GM11168 (cell line): ENCODE measurements around the gene ERAS.
"Not testable (repeated sequence)": the region's sequence is repeated elsewhere in the genome, so short reads cannot be mapped to it uniquely, and the experiment has no call there.

Experiments used
- in situ Hi-C: fragments of 300-500 bp; cut with MboI; formaldehyde crosslinking; loops from one replicate; pipeline ENCODE4 v1.12.0; 2022; ENCODE audit warnings: low sequenced_read_pairs; ENCODE audit not compliant: unreplicated experiment

The ERAS gene

GRCh38 chrX:48829016-48829735, 2.9 kb downstream of the ERAS start:
- in situ Hi-C loops, result no loop called here

- in situ Hi-C loops, result no loop called here
These were observed 5.0 kb downstream of the ERAS start for GRCh38 chrX:48831136-48831908.

GRCh38 chrX:48831909-48832291, 5.6 kb downstream of the ERAS start:
- in situ Hi-C loops, result no loop called here

DNA sequence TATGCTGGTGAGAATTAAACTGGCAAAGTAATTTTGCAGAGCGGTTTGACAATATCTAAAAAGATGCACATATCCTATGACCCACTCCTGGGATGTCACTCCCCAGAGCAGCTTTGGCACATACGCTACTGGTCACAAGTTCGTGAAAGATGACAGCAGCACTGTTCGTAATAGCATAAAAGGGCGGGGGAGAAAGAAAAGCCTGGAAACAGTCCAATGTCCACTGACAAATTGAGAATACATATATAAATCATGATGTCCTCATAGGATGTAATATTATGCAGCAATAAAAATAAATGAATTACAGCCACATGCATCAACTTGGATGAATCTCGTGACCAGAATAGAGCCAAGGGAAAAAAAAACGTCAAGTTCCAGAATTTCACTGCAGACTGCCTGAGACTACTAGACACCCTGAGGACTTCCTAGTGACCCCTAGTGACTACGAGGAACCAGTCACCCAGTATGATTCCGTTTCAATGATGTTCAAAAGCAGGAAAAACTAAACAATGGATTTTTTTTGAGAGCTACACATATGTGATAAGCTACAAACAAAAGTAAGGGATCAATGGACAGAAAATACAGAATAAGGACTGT, 7.3 kb downstream of the ERAS start:
- in situ Hi-C loops, result no loop called here

DNA sequence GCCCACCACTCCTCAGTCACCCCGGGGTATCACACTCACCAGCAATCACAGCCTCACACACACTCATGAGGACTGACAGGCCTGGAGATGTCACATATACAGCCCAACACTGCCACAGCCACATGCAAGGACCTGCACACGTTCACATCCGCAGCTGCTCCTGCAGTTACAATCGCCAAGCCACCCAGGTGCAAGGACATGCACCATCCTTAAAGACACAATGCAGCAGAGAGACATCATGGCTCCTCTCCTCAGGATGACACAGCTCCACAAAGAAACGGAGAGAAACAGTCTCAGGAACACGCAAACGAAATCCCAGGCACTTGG, 8.0 kb downstream of the ERAS start:
- in situ Hi-C loops, result no loop called here

GRCh38 chrX:48835524-48836329, 9.4 kb downstream of the ERAS start, which contains the start of gene PCSK1N:
TSS of gene PCSK1N (minus strand) at chrX:48835610. CDS start at chrX:48835532, 78 bp downstream.
- in situ Hi-C loops, result no loop called here

DNA sequence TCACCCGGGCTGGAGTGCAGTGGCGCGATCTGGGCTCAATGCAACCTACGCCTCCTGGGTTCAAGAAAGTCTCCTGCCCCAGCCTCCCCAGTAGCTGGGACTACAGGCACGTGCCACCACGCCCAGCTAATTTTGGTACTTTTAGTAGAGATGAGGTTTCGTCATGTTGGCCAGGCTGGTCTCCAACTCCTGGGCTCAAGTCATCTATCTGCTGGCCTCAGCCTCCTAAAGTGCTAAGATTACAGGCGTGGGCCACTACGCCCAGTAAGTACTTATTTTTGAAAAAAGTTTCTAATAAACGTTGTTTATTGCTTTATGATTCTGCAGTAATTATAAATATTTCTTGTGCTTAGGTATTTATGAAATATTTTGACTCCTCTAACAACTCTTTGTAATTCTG, 13.4 kb downstream of the ERAS start:
- in situ Hi-C loops, result no loop called here

DNA sequence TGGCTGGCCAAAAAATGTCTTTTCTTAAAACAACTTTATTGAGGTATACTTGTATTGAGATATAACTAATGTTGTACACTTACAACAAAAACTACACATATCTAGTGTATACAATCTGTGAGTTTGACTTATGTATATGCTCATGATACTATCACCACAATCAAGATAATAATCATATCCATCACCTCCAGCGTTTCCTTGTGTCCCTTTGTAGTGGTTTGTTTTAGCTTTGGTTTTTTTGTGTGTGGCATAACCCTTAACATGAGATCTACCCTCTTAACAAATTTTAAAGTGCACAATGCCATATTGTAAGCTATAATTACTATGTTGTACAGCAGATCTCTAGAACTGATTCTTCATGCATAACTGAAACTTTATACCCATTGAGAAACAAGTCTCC, 22.5 kb downstream of the ERAS start:
- in situ Hi-C loops, result no loop called here

- in situ Hi-C loops, result no loop called here
These were observed 26.5 kb downstream of the ERAS start for GRCh38 chrX:48852857-48853256.

- in situ Hi-C loops, result not testable (repeated sequence)
These were observed 27.2 kb downstream of the ERAS start for GRCh38 chrX:48853494-48853893.

DNA sequence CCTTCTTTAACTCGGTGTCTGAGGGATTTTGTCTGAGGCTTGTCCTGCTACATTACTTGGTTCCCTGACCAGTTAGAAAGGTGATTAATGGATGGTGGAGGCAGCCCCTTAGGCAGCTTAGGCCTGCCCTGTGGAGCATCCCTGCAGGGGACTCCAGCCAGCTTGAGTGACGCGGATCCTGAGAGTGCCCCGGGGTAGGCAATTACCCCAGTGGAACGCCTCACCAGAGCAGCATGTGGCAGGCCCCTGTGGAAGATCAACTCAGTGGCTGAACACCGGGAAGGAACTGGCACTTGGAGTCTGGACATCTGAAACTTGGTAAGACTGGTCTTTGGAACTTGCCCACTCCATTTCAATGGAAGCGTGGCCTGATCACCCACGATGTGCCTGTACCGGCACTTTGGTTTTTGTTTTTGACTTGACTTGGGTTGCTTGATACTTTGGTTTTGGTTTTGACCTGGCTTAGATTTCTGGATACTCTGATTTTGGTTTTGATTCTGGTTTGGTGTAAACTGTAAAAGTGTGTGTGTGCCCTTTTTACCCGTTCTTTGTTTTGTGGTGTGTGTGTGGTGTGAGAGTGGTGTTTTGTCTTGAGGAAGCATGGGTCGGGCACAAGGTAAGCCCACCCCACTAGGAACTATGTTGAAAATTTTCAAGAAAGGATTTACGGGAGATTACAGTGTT, 27.9 kb downstream of the ERAS start:
- in situ Hi-C loops, result not testable (repeated sequence)

- in situ Hi-C loops, result no loop called here
These were observed 28.6 kb downstream of the ERAS start for GRCh38 chrX:48854898-48855297.

DNA sequence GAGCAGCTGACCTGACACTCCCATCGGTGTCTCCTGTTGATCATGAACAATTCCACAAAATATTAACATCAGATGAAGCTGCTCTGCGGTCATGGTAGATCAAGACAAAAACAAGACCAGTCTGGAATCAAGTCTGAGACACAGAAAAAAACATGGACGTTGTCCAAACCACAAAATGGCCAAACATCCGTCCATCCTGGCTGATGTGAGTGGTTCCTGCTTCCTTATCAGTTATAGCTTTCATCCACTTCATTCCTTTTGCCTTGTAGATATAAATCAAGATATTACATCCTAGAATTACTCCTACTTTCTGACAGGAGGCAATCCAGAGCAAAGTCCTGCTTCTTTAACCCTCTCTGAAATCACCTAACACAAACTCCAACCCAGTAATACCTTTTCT, 37.9 kb downstream of the ERAS start:
- in situ Hi-C loops, result no loop called here

DNA sequence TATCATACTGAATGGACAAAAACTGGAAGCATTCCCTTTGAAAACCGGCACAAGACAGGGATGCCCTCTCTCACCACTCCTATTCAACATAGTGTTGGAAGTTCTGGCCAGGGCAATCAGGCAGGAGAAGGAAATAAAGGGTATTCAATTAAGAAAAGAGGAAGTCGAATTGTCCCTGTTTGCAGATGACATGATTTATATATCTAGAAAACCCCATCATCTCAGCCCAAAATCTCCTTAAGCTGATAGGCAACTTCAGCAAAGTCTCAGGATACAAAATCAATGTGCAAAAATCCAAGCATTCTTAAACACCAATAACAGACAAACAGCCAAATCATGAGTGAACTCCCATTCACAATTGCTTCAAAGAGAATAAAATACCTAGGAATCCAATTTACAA, 45.7 kb downstream of the ERAS start:
- in situ Hi-C loops, result not testable (repeated sequence)

DNA sequence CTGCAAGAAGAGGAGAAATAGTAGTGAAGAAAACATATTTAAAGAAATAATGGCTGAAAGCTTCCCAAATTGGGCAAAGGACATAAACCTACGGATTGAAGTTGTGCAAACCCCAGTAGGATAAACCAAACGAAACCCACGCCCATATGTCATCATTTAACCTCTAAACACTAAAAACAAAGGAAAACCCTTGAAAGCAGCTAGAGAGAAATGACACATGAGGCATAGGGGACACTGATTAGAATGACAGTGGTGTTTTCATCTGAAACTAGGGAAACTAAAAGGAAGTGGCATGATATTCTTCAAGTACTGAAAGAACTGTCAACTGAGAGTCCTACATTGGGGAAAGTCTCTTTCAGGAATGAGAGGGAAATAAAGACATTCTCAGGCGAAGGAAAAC, 50.6 kb downstream of the ERAS start:
- in situ Hi-C loops, result not testable (repeated sequence)
